Cerebellar cortex (tissue), 1 donor: ENCODE results near the gene PEX26.
"Not testable (repeated sequence)": the region's sequence is repeated elsewhere in the genome, so short reads cannot be mapped to it uniquely, and the experiment has no call there.

Source experiments
- DNase-seq: peaks from one replicate; pipeline ENCODE4 v3.0.0-alpha.2; 2015; ENCODE audit warnings: low spot score

The PEX26 gene

GRCh38 chr22:18056807-18057474, 20.8 kb upstream of the PEX26 start:
- DNase-seq: no peak

- peak; percentile 82 for DNase-seq
Measured at GRCh38 chr22:18057568-18058209, 20.1 kb upstream of the PEX26 start.

- DNase-seq: no peak
Measured at GRCh38 chr22:18058371-18059093, 19.3 kb upstream of the PEX26 start.

GRCh38 chr22:18059094-18059417, 18.7 kb upstream of the PEX26 start:
- no peak for DNase-seq

GRCh38 chr22:18059473-18059872, 18.3 kb upstream of the PEX26 start:
- no peak for DNase-seq

GRCh38 chr22:18059991-18060390, 17.8 kb upstream of the PEX26 start:
- DNase-seq: no peak

GRCh38 chr22:18060646-18061620, 16.9 kb upstream of the PEX26 start:
- no peak for DNase-seq

- no peak for DNase-seq
Measured at GRCh38 chr22:18062421-18062820, 15.4 kb upstream of the PEX26 start.

- no peak for DNase-seq
Measured at GRCh38 chr22:18063306-18063705, 14.5 kb upstream of the PEX26 start.

- DNase-seq: not testable (repeated sequence)
Measured at GRCh38 chr22:18063715-18064114, 14.1 kb upstream of the PEX26 start.

GRCh38 chr22:18064636-18065035, 13.2 kb upstream of the PEX26 start:
- DNase-seq: no peak

GRCh38 chr22:18065256-18065655, 12.5 kb upstream of the PEX26 start:
- no peak for DNase-seq

- no peak for DNase-seq
Measured at GRCh38 chr22:18066181-18066859, 11.5 kb upstream of the PEX26 start.

- DNase-seq: no peak
Measured at GRCh38 chr22:18067121-18067520, 10.7 kb upstream of the PEX26 start.

- DNase-seq: no peak
Measured at GRCh38 chr22:18067548-18068341, 10.0 kb upstream of the PEX26 start.

- DNase-seq: no peak
Measured at GRCh38 chr22:18068381-18068988, 9.3 kb upstream of the PEX26 start.

GRCh38 chr22:18069041-18069440, 8.7 kb upstream of the PEX26 start:
- no peak for DNase-seq

- DNase-seq: no peak
Measured at GRCh38 chr22:18070041-18070440, 7.7 kb upstream of the PEX26 start.

- no peak for DNase-seq
Measured at GRCh38 chr22:18070556-18071306, 7.1 kb upstream of the PEX26 start.
